Prostate gland (tissue), 2 donors: ENCODE data around the gene OR5A2. TPM values are rescaled to one million over a fixed set of nuclear protein-coding genes. Genes with fewer than 3 reads are reported as not detected.
"Not testable (repeated sequence)": the region's sequence is repeated elsewhere in the genome, so short reads cannot be mapped to it uniquely, and the experiment has no call there.

Experiments used
- DNase-seq: peaks from one replicate; pipeline ENCODE4 v3.0.0-alpha.2; 2019; ENCODE audit warnings: low spot score
- H3K27ac ChIP-seq, 2 donors: fragments of 200-600 bp; sonication (generic); 2 replicates each; pipeline ENCODE4 v1.5.1; 2017 to 2019
- H3K27me3 ChIP-seq: fragments of 200-600 bp; sonication (generic); replicated peaks from 2 replicates; pipeline ENCODE4 v1.5.1; 2019; ENCODE audit not compliant: insufficient read depth
- H3K36me3 ChIP-seq, 2 donors: fragments of 200-600 bp; sonication (generic); 1 replicate in 1 of 2; 2 replicates in 1 of 2; pipeline versions ENCODE4 v1.5.1 to v1.8.1; 2017 to 2019
- H3K4me1 ChIP-seq: fragments of 200-600 bp; sonication (generic); replicated peaks from 2 replicates; pipeline ENCODE4 v1.5.1; 2019
- H3K4me3 ChIP-seq, 2 donors: fragments of 200-600 bp; sonication (generic); 2 replicates each; pipeline ENCODE4 v1.5.1; 2017 to 2019
- H3K9me3 ChIP-seq: fragments of 200-600 bp; sonication (generic); 2 replicates; pipeline ENCODE4 v1.5.1; 2017
- POLR2A ChIP-seq: fragments of 450-650 bp; IDR thresholded peaks from one replicate; pipeline ENCODE4 v1.6.1; 2016; ENCODE audit warnings: antibody characterized with exemption, mild to moderate bottlenecking
- POLR2AphosphoS5 ChIP-seq: sonication (generic); formaldehyde crosslinking; IDR thresholded peaks from one replicate; pipeline ENCODE4 v1.6.1; 2017; ENCODE audit warnings: antibody characterized with exemption
- WGBS: methylation state at CpG from one replicate; pipeline ENCODE4 v1.1.5; 2018; 5-methylcytosine and 5-hydroxymethylcytosine counted together
- intact Hi-C: fragments of 100-400 bp; cut with DNase I; formaldehyde crosslinking; loops from one replicate; pipeline ENCODE4 v1.14.2; 2022
- total RNA-seq, 2 donors: library from RNA; depleted of rRNA; stranded (reverse); fragments of >200 nt; gene quantifications; one replicate each; pipeline ENCODE4 v1.1.0, GENCODE V29; 2016
- TF ChIP-seq, protein P1 (sequence below), 4 experiments: fragments of 200-600 bp in 2 of 4; fragments of 450-650 bp in 2 of 4; sonication (generic) in 2 of 4; IDR thresholded peaks; 1 replicate in 3 of 4; 2 replicates in 1 of 4; pipeline ENCODE4 v1.5.1; 2016 to 2019; ENCODE audit warnings: antibody characterized with exemption in 4 of 4, mild to moderate bottlenecking in 2 of 4, moderate library complexity in 2 of 4

Gene OR5A2
- total RNA-seq, 2 donors from 2014 or later: not detected

DNA sequence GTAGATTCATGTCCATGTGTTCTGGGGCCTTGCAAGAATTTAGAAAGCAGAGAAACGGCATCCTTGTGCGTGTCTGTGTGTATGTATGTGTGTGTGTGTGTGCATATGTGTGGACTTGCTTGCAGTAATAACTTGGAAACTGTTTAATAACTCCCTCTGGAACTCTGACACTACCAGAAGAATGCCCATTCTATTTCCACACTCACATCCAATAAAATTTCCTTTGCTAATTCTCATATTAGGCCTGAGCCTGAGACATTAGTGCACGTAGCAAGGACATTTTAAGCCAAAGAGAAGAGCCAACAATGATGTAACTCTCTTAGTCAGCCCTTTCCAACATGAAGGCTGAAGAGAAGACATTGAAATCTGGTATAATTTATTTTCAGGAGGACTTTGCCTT, 33.7 kb upstream of the OR5A2 start:
- Histone ChIP-seq H3K4me1 (no peaks in the 10 kb centered on the region), H3K27me3 (no peaks in the 10 kb centered on the region), H3K9me3 (no peaks in the 10 kb centered on the region), H3K4me3 (no peak overlapping the region), H3K27ac (no peak overlapping the region), H3K36me3 (no peaks in the 10 kb centered on the region)
- no peak for DNase-seq
- TF ChIP-seq, protein P1, sequence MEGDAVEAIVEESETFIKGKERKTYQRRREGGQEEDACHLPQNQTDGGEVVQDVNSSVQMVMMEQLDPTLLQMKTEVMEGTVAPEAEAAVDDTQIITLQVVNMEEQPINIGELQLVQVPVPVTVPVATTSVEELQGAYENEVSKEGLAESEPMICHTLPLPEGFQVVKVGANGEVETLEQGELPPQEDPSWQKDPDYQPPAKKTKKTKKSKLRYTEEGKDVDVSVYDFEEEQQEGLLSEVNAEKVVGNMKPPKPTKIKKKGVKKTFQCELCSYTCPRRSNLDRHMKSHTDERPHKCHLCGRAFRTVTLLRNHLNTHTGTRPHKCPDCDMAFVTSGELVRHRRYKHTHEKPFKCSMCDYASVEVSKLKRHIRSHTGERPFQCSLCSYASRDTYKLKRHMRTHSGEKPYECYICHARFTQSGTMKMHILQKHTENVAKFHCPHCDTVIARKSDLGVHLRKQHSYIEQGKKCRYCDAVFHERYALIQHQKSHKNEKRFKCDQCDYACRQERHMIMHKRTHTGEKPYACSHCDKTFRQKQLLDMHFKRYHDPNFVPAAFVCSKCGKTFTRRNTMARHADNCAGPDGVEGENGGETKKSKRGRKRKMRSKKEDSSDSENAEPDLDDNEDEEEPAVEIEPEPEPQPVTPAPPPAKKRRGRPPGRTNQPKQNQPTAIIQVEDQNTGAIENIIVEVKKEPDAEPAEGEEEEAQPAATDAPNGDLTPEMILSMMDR (IDR thresholded peaks at IDR 0.05): no peak
- no peak for TF ChIP-seq POLR2AphosphoS5
- TF ChIP-seq POLR2A: no peak
- intact Hi-C loops: no loop called here
- 84% methylated on average over 3 of the region's 3 CpGs for WGBS

DNA sequence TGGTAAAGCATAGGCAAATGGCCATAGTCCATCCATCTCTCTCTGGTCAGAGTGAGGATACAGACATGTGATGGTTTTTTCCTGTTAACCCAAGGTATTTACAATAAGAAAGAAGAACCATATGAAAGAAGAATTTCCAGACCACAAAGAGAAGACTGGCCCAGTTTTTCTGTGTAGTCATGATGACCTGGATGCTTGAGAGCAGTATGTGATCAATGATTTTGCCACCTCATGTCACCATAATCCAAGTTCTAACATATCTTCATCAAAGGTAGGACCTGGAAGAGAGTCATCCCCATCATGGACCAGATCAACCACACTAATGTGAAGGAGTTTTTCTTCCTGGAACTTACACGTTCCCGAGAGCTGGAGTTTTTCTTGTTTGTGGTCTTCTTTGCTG, 30.4 kb upstream of the OR5A2 start, which contains the start of gene OR4D6:
OR4D6 (plus strand) TSS at position 301 of the 400 bp plus-strand sequence; CDS start at position 301, 0 bp downstream.
- H3K4me3 ChIP-seq: no peak within 1 kb of the TSS
- WGBS: 85% methylated on average over 2 of the region's 2 CpGs
- H3K4me1 ChIP-seq: no peaks in the 10 kb centered on the region
- no peak within 1 kb of the TSS for H3K27ac ChIP-seq
- intact Hi-C loops: no loop called here
- TF ChIP-seq POLR2AphosphoS5 (no peak), POLR2A (no peak)
- TF ChIP-seq, protein P1 (IDR thresholded peaks at IDR 0.05): no peak
- no peaks in the 10 kb centered on the region for H3K27me3 ChIP-seq
- no peak for DNase-seq
- no peaks in the 10 kb centered on the region for H3K36me3 ChIP-seq
- no peaks in the 10 kb centered on the region for H3K9me3 ChIP-seq

DNA sequence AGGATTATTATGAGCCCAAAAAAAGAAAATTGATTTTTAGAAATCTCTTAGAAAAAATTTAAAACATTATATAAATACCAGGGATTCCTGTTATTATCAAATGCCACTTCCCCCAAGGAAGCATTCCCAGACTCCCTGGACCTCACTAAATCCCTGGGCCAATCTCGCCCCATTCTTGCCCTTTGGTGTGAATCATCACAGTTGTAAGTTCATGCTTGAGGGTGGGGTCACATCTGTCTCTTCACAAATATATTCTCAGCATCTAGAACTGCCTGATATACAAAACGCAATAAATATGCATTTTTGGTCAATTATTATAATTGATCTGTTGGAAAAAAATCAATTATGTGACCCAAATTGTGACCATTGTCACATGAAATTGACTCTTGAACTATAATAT, 22.3 kb upstream of the OR5A2 start:
- 84% methylated on average over 2 of the region's 2 CpGs for WGBS
- DNase-seq: no peak
- Histone ChIP-seq H3K27ac (no peak overlapping the region), H3K27me3 (no peaks in the 10 kb centered on the region), H3K4me1 (no peaks in the 10 kb centered on the region), H3K4me3 (no peak overlapping the region), H3K9me3 (no peaks in the 10 kb centered on the region), H3K36me3 (no peaks in the 10 kb centered on the region)
- intact Hi-C loops: no loop called here
- TF ChIP-seq POLR2A (no peak), POLR2AphosphoS5 (no peak)
- TF ChIP-seq, protein P1 (IDR thresholded peaks at IDR 0.05): no peak

DNA sequence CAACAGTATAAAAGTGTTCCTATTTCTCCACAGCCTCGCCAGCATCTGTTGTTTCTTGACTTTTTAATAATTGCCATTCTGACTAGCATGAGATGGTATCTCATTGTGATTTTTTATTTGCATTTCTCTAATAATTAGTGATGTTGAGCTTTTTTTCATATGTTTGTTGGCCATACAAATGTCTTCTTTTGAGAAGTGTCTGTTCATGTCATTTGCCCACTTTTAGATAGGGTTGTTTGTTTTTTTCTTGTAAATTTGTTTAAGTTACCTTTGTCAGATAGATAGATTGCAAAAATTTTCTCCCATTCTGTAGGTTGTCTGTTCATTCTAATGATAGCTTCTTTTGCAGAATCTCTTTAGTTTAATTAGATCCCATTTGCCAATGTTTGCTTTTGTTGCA, 19.4 kb upstream of the OR5A2 start:
- H3K36me3 ChIP-seq, H3K9me3 ChIP-seq, H3K27me3 ChIP-seq, intact Hi-C loops, H3K4me3 ChIP-seq, H3K27ac ChIP-seq, DNase-seq, H3K4me1 ChIP-seq: not testable (repeated sequence)
- WGBS: 86% methylated on average over 1 of the region's 1 CpG

DNA sequence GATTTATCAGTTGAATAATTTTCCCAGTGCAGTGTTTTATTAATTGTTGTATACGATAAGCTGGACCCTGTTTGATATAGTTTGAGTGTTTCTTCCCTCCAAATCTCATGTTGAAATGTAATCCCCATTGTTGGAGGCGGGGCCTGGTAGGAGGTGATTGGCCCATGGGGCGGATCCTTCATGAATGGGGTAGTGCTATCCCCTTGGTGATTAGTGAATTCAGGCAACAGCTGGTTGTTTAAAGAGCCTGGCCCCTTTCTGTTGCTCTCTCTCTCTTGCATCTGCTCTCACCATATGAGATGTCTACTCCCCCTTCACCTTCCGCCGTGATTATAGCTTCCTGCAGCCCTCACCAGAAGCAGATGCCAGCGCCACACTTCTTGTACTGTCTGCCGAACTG, 11.6 kb upstream of the OR5A2 start:
- WGBS: 72% methylated on average over 7 of the region's 7 CpGs
- intact Hi-C loops: no loop called here

More for the DNA sequence above, 11.6 kb upstream of the OR5A2 start:
- Histone ChIP-seq H3K4me1 (no peaks in the 10 kb centered on the region), H3K27me3 (no peaks in the 10 kb centered on the region), H3K27ac (no peak overlapping the region), H3K4me3 (no peak overlapping the region), H3K9me3 (no peaks in the 10 kb centered on the region), H3K36me3 (no peaks in the 10 kb centered on the region)
- no peak for TF ChIP-seq POLR2A
- TF ChIP-seq, protein P1 (IDR thresholded peaks at IDR 0.05): no peak
- no peak for DNase-seq
